ENCODE data around the gene LY86.

Gene LY86

GRCh38 chr6:6570929-6571671, 17.4 kb upstream of the LY86 start:
- DNase-seq = no peak

- no peak for DNase-seq
These were observed 13.4 kb upstream of the LY86 start for GRCh38 chr6:6575143-6575542.

GRCh38 chr6:6577735-6578134, 10.8 kb upstream of the LY86 start:
- no peak for DNase-seq

GRCh38 chr6:6579281-6579680, 9.2 kb upstream of the LY86 start:
- DNase-seq = no peak

- no peak for DNase-seq
These were observed 8.2 kb upstream of the LY86 start for GRCh38 chr6:6580225-6580856.

GRCh38 chr6:6581054-6581453, 7.5 kb upstream of the LY86 start:
- DNase-seq = no peak

GRCh38 chr6:6582131-6582530, 6.4 kb upstream of the LY86 start:
- DNase-seq = no peak

- DNase-seq = no peak
These were observed 4.7 kb upstream of the LY86 start for GRCh38 chr6:6583836-6584235.

- no peak for DNase-seq
These were observed 4.1 kb upstream of the LY86 start for GRCh38 chr6:6584310-6585002.

- no peak for DNase-seq
These were observed 3.6 kb upstream of the LY86 start for GRCh38 chr6:6585003-6585311.

GRCh38 chr6:6586167-6586566, 2.4 kb upstream of the LY86 start:
- DNase-seq = no peak

GRCh38 chr6:6586671-6587526, 1.6 kb upstream of the LY86 start:
- DNase-seq = no peak

- DNase-seq = no peak
These were observed 840 bp upstream of the LY86 start for GRCh38 chr6:6587696-6588063.

GRCh38 chr6:6588924-6589709, 597 bp downstream of the LY86 start:
- DNase-seq = no peak

GRCh38 chr6:6590530-6590929, 2.0 kb downstream of the LY86 start:
- DNase-seq = no peak

GRCh38 chr6:6591778-6592465, 3.4 kb downstream of the LY86 start:
- no peak for DNase-seq

GRCh38 chr6:6592826-6593475, 4.4 kb downstream of the LY86 start:
- DNase-seq = no peak

- DNase-seq = no peak
These were observed 5.4 kb downstream of the LY86 start for GRCh38 chr6:6593867-6594468.

- DNase-seq = no peak
These were observed 6.5 kb downstream of the LY86 start for GRCh38 chr6:6595025-6595424.

GRCh38 chr6:6595952-6596351, 7.4 kb downstream of the LY86 start:
- no peak for DNase-seq
